ENCODE results near the gene EZH1.

The EZH1 gene

DNA sequence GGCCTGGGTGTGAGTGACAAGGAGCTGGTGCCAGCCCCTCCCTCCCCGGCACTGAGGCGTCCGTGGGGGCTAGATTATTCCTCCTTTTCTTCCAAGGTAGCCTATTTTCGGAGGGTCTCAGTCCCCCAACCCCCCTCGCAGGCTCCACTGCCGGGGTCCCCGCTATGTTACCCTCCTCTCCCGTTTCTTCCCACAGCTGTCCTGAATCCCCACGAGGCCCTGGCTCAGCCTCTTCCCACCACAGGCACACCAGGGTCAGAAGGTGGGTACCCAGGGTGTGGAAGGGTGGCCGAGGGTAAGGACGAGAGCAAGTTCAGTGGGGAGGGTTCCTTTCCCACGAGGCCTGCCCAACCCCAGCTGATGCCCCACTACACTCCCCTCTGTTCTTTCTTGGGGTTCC, 16.8 kb upstream of the EZH1 start:
- 77% methylated on average over 10 of the region's 12 CpGs for WGBS
- Histone ChIP-seq H2BK15ac (ENCODE audit: low read depth, poor library complexity, severe bottlenecking) (peak overlapping the region; percentile 83), H3K9ac (ENCODE audit: low read length) (peak overlapping the region; percentile 70), H3K4ac (ENCODE audit: low read depth in 1 of 2, low read length in 2 of 2) (no peak overlapping the region), H2BK5ac (ENCODE audit: low read depth, low read length, poor library complexity, severe bottlenecking) (no peak overlapping the region), H3K27me3 (ENCODE audit: control insufficient read depth in 1 of 2, insufficient read depth in 1 of 2, low read length in 2 of 2) (peaks cover 27 to 41% of the 10 kb centered on the region in 2 experiments), H2AK5ac (ENCODE audit: low read length, severe bottlenecking) (no peak overlapping the region), H3K4me2 (ENCODE audit: low read length, poor library complexity, severe bottlenecking) (peak overlapping the region; percentile 89), H3K36me3 (ENCODE audit: control insufficient read depth in 1 of 2, insufficient read depth in 2 of 2, low read depth in 1 of 2, low read length in 2 of 2) (no peaks in the 10 kb centered on the region), H3K4me1 (ENCODE audit: control insufficient read depth, insufficient read depth, low read depth, low read length) (peaks cover 22% of the 10 kb centered on the region), H2BK12ac (ENCODE audit: low read length in 2 of 2) (no peak overlapping the region), H3K9me3 (ENCODE audit: control insufficient read depth, low read length) (no peaks in the 10 kb centered on the region), H3K79me1 (replicated peaks; ENCODE audit: low read length, poor library complexity, severe bottlenecking) (no peaks in the 10 kb centered on the region), H2AFZ (ENCODE audit: low read depth, low read length) (no peak overlapping the region), H3K18ac (ENCODE audit: low read depth in 1 of 2, low read length in 2 of 2) (peak overlapping the region in 1 of 2 experiments; percentile 54), H4K8ac (ENCODE audit: low read length) (peak overlapping the region; percentile 92), H3K14ac (ENCODE audit: low read length in 2 of 2) (peak overlapping the region in 1 of 2 experiments; percentile 76), H4K91ac (ENCODE audit: low read length) (no peak overlapping the region), H3K27ac (ENCODE audit: low read length, poor library complexity, severe bottlenecking) (no peak overlapping the region), H3K23ac (ENCODE audit: low read length in 2 of 2) (peak overlapping the region in 1 of 2 experiments; percentile 70), H2BK120ac (ENCODE audit: low read depth, low read length) (peak overlapping the region; percentile 73), H3K4me3 (ENCODE audit: insufficient read depth in 1 of 2, low read depth in 1 of 2, low read length in 2 of 2) (peak overlapping the region; percentile 49 to 70)
- DNase-seq, result no peak

DNA sequence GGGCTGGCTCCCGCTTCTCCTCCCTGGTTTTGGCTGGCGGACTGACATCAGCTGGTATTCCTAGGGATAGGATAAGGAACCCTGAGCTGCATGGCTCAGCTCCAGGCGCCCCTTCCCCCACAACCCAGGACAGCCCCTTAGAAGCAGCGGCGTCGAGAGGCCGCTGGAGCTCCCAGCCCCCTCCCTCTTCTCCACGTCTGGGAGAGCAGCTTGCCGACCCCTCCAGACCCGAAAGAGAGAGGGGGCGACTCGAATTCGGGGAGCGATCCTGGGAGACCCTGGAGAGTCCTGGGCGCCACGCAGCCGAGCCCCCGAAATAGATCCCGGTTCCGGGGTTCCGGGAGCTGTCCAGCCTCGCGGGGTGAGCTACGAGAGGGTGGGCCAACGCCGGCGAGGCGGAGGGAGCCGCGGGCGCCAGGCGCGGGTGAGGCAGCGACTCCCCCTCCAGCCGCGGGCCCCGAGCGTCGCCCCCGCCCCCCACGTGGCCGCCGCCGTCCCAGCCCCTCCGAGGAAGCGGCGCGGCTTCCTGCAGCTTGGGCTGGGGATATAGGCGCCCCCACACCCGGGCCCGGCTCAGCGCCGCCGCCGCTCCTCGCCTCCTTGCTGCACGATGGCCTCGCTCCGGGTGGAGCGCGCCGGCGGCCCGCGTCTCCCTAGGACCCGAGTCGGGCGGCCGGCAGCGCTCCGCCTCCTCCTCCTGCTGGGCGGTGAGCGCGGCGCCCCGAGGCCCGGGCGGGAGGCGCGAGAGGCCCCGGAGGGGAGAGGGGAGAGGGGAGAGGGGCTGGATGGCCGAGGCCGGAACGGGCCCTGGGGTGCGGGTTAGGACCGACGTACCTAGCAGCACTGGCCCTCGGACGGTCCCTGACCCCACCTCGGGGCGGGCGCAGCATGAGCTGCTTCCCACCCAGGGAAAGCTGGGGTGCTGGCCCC, 16.1 kb upstream of the EZH1 start, which contains the start of gene RAMP2:
TSS of gene RAMP2 (plus strand) at position 576 of the 930 bp plus-strand sequence. CDS start at position 611, 35 bp downstream.
- WGBS, result 6% methylated on average over 47 of the region's 92 CpGs
- peak; percentile 31 for DNase-seq
- peak within 1 kb of the TSS; percentile 92 for H4K8ac ChIP-seq (ENCODE audit: low read length)

GRCh38 chr17:42759982-42760651, 15.3 kb upstream of the EZH1 start:
- Histone ChIP-seq H2BK15ac (ENCODE audit: low read depth, poor library complexity, severe bottlenecking) (no peak overlapping the region), H2BK5ac (ENCODE audit: low read depth, low read length, poor library complexity, severe bottlenecking) (no peak overlapping the region), H3K27ac (ENCODE audit: low read length, poor library complexity, severe bottlenecking) (no peak overlapping the region), H2BK12ac (ENCODE audit: low read length in 2 of 2) (no peak overlapping the region), H3K4me3 (ENCODE audit: insufficient read depth in 1 of 2, low read depth in 1 of 2, low read length in 2 of 2) (peak overlapping the region; percentile 49 to 70), H3K4ac (ENCODE audit: low read depth in 1 of 2, low read length in 2 of 2) (no peak overlapping the region), H3K27me3 (ENCODE audit: control insufficient read depth in 1 of 2, insufficient read depth in 1 of 2, low read length in 2 of 2) (peaks cover 27 to 45% of the 10 kb centered on the region in 2 experiments), H3K4me2 (ENCODE audit: low read length, poor library complexity, severe bottlenecking) (no peak overlapping the region), H2BK120ac (ENCODE audit: low read depth, low read length) (no peak overlapping the region), H3K36me3 (ENCODE audit: control insufficient read depth in 1 of 2, insufficient read depth in 2 of 2, low read depth in 1 of 2, low read length in 2 of 2) (no peaks in the 10 kb centered on the region), H3K79me1 (replicated peaks; ENCODE audit: low read length, poor library complexity, severe bottlenecking) (no peaks in the 10 kb centered on the region), H3K23ac (ENCODE audit: low read length in 2 of 2) (peak overlapping the region in 1 of 2 experiments; percentile 70), H2AK5ac (ENCODE audit: low read length, severe bottlenecking) (no peak overlapping the region), H3K18ac (ENCODE audit: low read depth in 1 of 2, low read length in 2 of 2) (peak overlapping the region in 1 of 2 experiments; percentile 16), H3K9ac (ENCODE audit: low read length) (peak overlapping the region; percentile 49), H4K91ac (ENCODE audit: low read length) (no peak overlapping the region), H4K8ac (ENCODE audit: low read length) (no peak overlapping the region), H3K4me1 (ENCODE audit: control insufficient read depth, insufficient read depth, low read depth, low read length) (peaks cover 22% of the 10 kb centered on the region), H3K14ac (ENCODE audit: low read length in 2 of 2) (no peak overlapping the region), H3K9me3 (ENCODE audit: control insufficient read depth, low read length) (no peaks in the 10 kb centered on the region), H2AFZ (ENCODE audit: low read depth, low read length) (no peak overlapping the region)
- no peak for DNase-seq
- 66% methylated on average over 8 of the region's 11 CpGs for WGBS

More for the DNA sequence above, 16.1 kb upstream of the EZH1 start, which contains the start of gene RAMP2:
- Histone ChIP-seq H3K23ac (ENCODE audit: low read length in 2 of 2) (peak within 1 kb of the TSS in 1 of 2 experiments; percentile 70), H3K4me3 (ENCODE audit: insufficient read depth in 1 of 2, low read depth in 1 of 2, low read length in 2 of 2) (peak within 1 kb of the TSS; percentile 49 to 70), H2AK5ac (ENCODE audit: low read length, severe bottlenecking) (no peak within 1 kb of the TSS), H3K18ac (ENCODE audit: low read depth in 1 of 2, low read length in 2 of 2) (peak within 1 kb of the TSS; percentile 33 to 54), H3K27me3 (ENCODE audit: control insufficient read depth in 1 of 2, insufficient read depth in 1 of 2, low read length in 2 of 2) (peaks cover 27 to 44% of the 10 kb centered on the region in 2 experiments), H2AFZ (ENCODE audit: low read depth, low read length) (peak within 1 kb of the TSS; percentile 56), H3K9me3 (ENCODE audit: control insufficient read depth, low read length) (no peaks in the 10 kb centered on the region), H2BK15ac (ENCODE audit: low read depth, poor library complexity, severe bottlenecking) (peak within 1 kb of the TSS; percentile 83), H2BK120ac (ENCODE audit: low read depth, low read length) (peak within 1 kb of the TSS; percentile 73), H3K79me1 (replicated peaks; ENCODE audit: low read length, poor library complexity, severe bottlenecking) (no peaks in the 10 kb centered on the region), H3K14ac (ENCODE audit: low read length in 2 of 2) (peak within 1 kb of the TSS in 1 of 2 experiments; percentile 76), H3K4ac (ENCODE audit: low read depth in 1 of 2, low read length in 2 of 2) (peak within 1 kb of the TSS in 1 of 2 experiments; percentile 28), H2BK5ac (ENCODE audit: low read depth, low read length, poor library complexity, severe bottlenecking) (no peak within 1 kb of the TSS), H3K4me2 (ENCODE audit: low read length, poor library complexity, severe bottlenecking) (peak within 1 kb of the TSS; percentile 89), H4K91ac (ENCODE audit: low read length) (peak within 1 kb of the TSS; percentile 75), H3K4me1 (ENCODE audit: control insufficient read depth, insufficient read depth, low read depth, low read length) (peaks cover 22% of the 10 kb centered on the region), H3K36me3 (ENCODE audit: control insufficient read depth in 1 of 2, insufficient read depth in 2 of 2, low read depth in 1 of 2, low read length in 2 of 2) (no peaks in the 10 kb centered on the region), H3K9ac (ENCODE audit: low read length) (peak within 1 kb of the TSS; percentile 70), H2BK12ac (ENCODE audit: low read length in 2 of 2) (peak within 1 kb of the TSS in 1 of 2 experiments; percentile 52), H3K27ac (ENCODE audit: low read length, poor library complexity, severe bottlenecking) (no peak within 1 kb of the TSS)

DNA sequence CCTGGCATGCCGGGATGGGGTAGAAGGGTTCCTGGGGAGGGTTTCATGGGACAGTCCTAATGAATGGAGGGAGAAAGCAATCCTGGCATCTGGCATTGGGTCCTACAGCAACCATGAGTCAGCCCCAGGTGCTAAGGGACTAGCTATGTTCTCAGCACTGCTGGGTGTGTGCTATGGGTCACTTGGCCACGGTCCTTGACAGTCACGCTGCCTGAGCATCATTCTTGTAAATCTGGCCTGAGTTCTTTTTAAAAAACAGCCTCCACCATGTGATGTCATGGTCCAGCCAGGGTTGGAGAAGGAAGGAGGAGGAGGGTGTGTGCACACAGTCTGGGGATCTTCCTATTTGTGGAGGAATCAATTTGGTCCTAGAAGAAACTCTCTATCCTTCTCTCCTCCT, 9.9 kb upstream of the EZH1 start:
- Histone ChIP-seq H3K27me3 (ENCODE audit: control insufficient read depth in 1 of 2, insufficient read depth in 1 of 2, low read length in 2 of 2) (peaks cover 3 to 35% of the 10 kb centered on the region in 2 experiments), H3K36me3 (ENCODE audit: control insufficient read depth in 1 of 2, insufficient read depth in 2 of 2, low read depth in 1 of 2, low read length in 2 of 2) (no peaks in the 10 kb centered on the region), H3K9me3 (ENCODE audit: control insufficient read depth, low read length) (no peaks in the 10 kb centered on the region), H3K14ac (ENCODE audit: low read length in 2 of 2) (no peak overlapping the region), H3K4me2 (ENCODE audit: low read length, poor library complexity, severe bottlenecking) (no peak overlapping the region), H2BK15ac (ENCODE audit: low read depth, poor library complexity, severe bottlenecking) (no peak overlapping the region), H3K4me1 (ENCODE audit: control insufficient read depth, insufficient read depth, low read depth, low read length) (peaks cover 4% of the 10 kb centered on the region), H3K9ac (ENCODE audit: low read length) (peak overlapping the region; percentile 34), H3K27ac (ENCODE audit: low read length, poor library complexity, severe bottlenecking) (no peak overlapping the region), H3K4me3 (ENCODE audit: insufficient read depth in 1 of 2, low read depth in 1 of 2, low read length in 2 of 2) (no peak overlapping the region), H2BK12ac (ENCODE audit: low read length in 2 of 2) (no peak overlapping the region), H3K18ac (ENCODE audit: low read depth in 1 of 2, low read length in 2 of 2) (no peak overlapping the region), H4K8ac (ENCODE audit: low read length) (no peak overlapping the region), H3K79me1 (replicated peaks; ENCODE audit: low read length, poor library complexity, severe bottlenecking) (no peaks in the 10 kb centered on the region), H2AK5ac (ENCODE audit: low read length, severe bottlenecking) (no peak overlapping the region), H2BK5ac (ENCODE audit: low read depth, low read length, poor library complexity, severe bottlenecking) (no peak overlapping the region), H4K91ac (ENCODE audit: low read length) (no peak overlapping the region), H2AFZ (ENCODE audit: low read depth, low read length) (no peak overlapping the region), H2BK120ac (ENCODE audit: low read depth, low read length) (no peak overlapping the region), H3K23ac (ENCODE audit: low read length in 2 of 2) (no peak overlapping the region), H3K4ac (ENCODE audit: low read depth in 1 of 2, low read length in 2 of 2) (no peak overlapping the region)
- no peak for DNase-seq
- 77% methylated on average over 3 of the region's 3 CpGs for WGBS

Data from mesenchymal stem cell (in vitro differentiated cells and primary cell).